ENCODE results near the gene SPART. TPM values are rescaled to one million over a fixed set of nuclear protein-coding genes. Genes with fewer than 3 reads are reported as not detected.

SPART gene
- total and polyA plus RNA-seq, 2 of the 8 experiments (the other 6 are each of a cell fraction or from before 2014, with no cell fraction given), result 27.2 to 74.1 TPM

- H3K79me1 ChIP-seq (ENCODE audit: low read depth, low read length), result no peaks in the 10 kb centered on the region
- FAIRE-seq (no peak), DNase-seq (ENCODE audit: low read depth in 1 of 2, low spot score in 2 of 2) (no peak)
- no peak overlapping the region for H3K4me3 ChIP-seq (ENCODE audit: extremely low read depth in 1 of 4, insufficient read depth in 2 of 4, low read depth in 3 of 4, low read length in 4 of 4)
- no peak overlapping the region for H2BK120ac ChIP-seq (replicated peaks; ENCODE audit: low read depth, low read length)
- no peak overlapping the region for H2BK20ac ChIP-seq (ENCODE audit: low read length)
- no peak overlapping the region for H2BK5ac ChIP-seq (ENCODE audit: low read depth, low read length)
- H3K27ac ChIP-seq (ENCODE audit: low read depth, low read length), result no peak overlapping the region
- 81% methylated on average over 1 of the region's 1 CpG; no CpG with 5 or more reads in 1 of the 2 experiments for WGBS, 2 experiments (ENCODE audit: extremely low coverage in 1 of 2, insufficient coverage in 1 of 2, insufficient read length in 1 of 2, insufficient replicate concordance in 2 of 2, low coverage in 1 of 2, low lambda C conversion rate in 2 of 2, missing lambda C conversion rate in 1 of 2)
- no peak overlapping the region for H3K4ac ChIP-seq (replicated peaks; ENCODE audit: insufficient read length, low read depth, low read length)
- no peak overlapping the region for H3K4me2 ChIP-seq (ENCODE audit: insufficient read depth in 1 of 2, low read depth in 2 of 2, low read length in 2 of 2)
- no peak overlapping the region for H2BK15ac ChIP-seq (ENCODE audit: low read length)
- no peak overlapping the region for H2AK5ac ChIP-seq (ENCODE audit: low read depth, low read length)
- no peaks in the 10 kb centered on the region for H3K23me2 ChIP-seq (ENCODE audit: low read depth, low read length)
- H2AFZ ChIP-seq (ENCODE audit: low read length), result no peak overlapping the region
- H4K20me1 ChIP-seq (replicated peaks in 1 of 2; ENCODE audit: control insufficient read depth in 1 of 2, insufficient read depth in 2 of 2, low read length in 2 of 2), result no peaks in the 10 kb centered on the region
- CTCF ChIA-PET (ENCODE audit: partially characterized antibody), result interaction anchor here (1.3 to 1.7 kb wide), 2 partner anchors 8 to 65 kb away, joined by 3 to 7 read pairs; no protein-coding TSS in a partner anchor
- POLR2A ChIA-PET (ENCODE audit: partially characterized antibody), result no interaction called here
- no peak overlapping the region for H3K9ac ChIP-seq (replicated peaks in 1 of 4; ENCODE audit: extremely low read depth in 1 of 4, low read depth in 3 of 4, low read length in 3 of 4)
- H4K91ac ChIP-seq (replicated peaks; ENCODE audit: insufficient read length, low read length), result no peak overlapping the region
- no peak overlapping the region for H3K23ac ChIP-seq (ENCODE audit: insufficient read length)
- no peak overlapping the region for H4K5ac ChIP-seq (ENCODE audit: insufficient read length, low read depth, low read length)
- no peak for TF ChIP-seq CREB1 (IDR thresholded peaks at IDR 0.05)
- TF ChIP-seq SIN3A (conservative IDR thresholded peaks at IDR 0.05 in 1 of 2, IDR thresholded peaks at IDR 0.05 in 1 of 2; ENCODE audit: low read depth in 1 of 2, low read length in 2 of 2), result no peak
- no peak for TF ChIP-seq ASH2L (IDR thresholded peaks at IDR 0.05; ENCODE audit: low read length)
- no peak for TF ChIP-seq TEAD4 (IDR thresholded peaks at IDR 0.05; ENCODE audit: low read depth, low read length)
- no peak overlapping the region for H3K18ac ChIP-seq (ENCODE audit: extremely low read depth, low read length)
- H3K9me3 ChIP-seq (ENCODE audit: insufficient read depth in 2 of 2, low read depth in 1 of 2, low read length in 1 of 2), result no peaks in the 10 kb centered on the region
- H3K27me3 ChIP-seq (replicated peaks in 1 of 4; ENCODE audit: control insufficient read depth in 3 of 4, extremely low read depth in 1 of 4, insufficient read depth in 3 of 4, low read length in 3 of 4), result 0 out of 7 replicates have a peak, but pooled peaks cover 0 to 2% (median 0%) of the 10 kb centered on the region in 4 experiments
- no peaks in the 10 kb centered on the region; a peak in 1 of 8 replicates for H3K36me3 ChIP-seq (ENCODE audit: control insufficient read depth in 2 of 4, insufficient read depth in 4 of 4, low read length in 3 of 4)
- no peak overlapping the region for H2BK12ac ChIP-seq (ENCODE audit: low read depth, low read length)
- H4K8ac ChIP-seq (ENCODE audit: extremely low read depth, insufficient read depth, low read length), result no peak overlapping the region
- H3K79me2 ChIP-seq (ENCODE audit: control insufficient read depth in 1 of 2, insufficient read depth in 2 of 2, low read length in 2 of 2), result no peaks in the 10 kb centered on the region
- no peaks in the 10 kb centered on the region for H3K4me1 ChIP-seq (replicated peaks in 1 of 4; ENCODE audit: control insufficient read depth in 3 of 4, insufficient read depth in 4 of 4, low read length in 3 of 4)
- H3K14ac ChIP-seq (ENCODE audit: insufficient read length), result no peak overlapping the region
- no peak overlapping the region for H3K56ac ChIP-seq (replicated peaks; ENCODE audit: insufficient read length, low read depth, low read length)
These were observed 8.8 kb upstream of the SPART start for GRCh38 chr13:36354842-36355623.

Measured in H1 (cell line).